B cell (primary cell): ENCODE data around the gene CCDC201.
"Not testable (repeated sequence)": the region's sequence is repeated elsewhere in the genome, so short reads cannot be mapped to it uniquely, and the experiment has no call there.

Source experiments
- EZH2 ChIP-seq: IDR thresholded peaks from 2 replicates; pipeline ENCODE4 v1.6.1; 2012; ENCODE audit warnings: borderline replicate concordance, low read depth, mild to moderate bottlenecking, moderate library complexity, low read length; ENCODE audit not compliant: insufficient read depth, poor library complexity, severe bottlenecking
- TF ChIP-seq, protein P1 (sequence below): fragments of 200-600 bp; IDR thresholded peaks from one replicate; pipeline ENCODE4 v1.8.0; 2022; ENCODE audit warnings: antibody characterized with exemption, mild to moderate bottlenecking

- TF ChIP-seq EZH2, result not testable (repeated sequence)
- TF ChIP-seq, protein P1, sequence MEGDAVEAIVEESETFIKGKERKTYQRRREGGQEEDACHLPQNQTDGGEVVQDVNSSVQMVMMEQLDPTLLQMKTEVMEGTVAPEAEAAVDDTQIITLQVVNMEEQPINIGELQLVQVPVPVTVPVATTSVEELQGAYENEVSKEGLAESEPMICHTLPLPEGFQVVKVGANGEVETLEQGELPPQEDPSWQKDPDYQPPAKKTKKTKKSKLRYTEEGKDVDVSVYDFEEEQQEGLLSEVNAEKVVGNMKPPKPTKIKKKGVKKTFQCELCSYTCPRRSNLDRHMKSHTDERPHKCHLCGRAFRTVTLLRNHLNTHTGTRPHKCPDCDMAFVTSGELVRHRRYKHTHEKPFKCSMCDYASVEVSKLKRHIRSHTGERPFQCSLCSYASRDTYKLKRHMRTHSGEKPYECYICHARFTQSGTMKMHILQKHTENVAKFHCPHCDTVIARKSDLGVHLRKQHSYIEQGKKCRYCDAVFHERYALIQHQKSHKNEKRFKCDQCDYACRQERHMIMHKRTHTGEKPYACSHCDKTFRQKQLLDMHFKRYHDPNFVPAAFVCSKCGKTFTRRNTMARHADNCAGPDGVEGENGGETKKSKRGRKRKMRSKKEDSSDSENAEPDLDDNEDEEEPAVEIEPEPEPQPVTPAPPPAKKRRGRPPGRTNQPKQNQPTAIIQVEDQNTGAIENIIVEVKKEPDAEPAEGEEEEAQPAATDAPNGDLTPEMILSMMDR, result not testable (repeated sequence)
These were observed 17.2 kb downstream of the CCDC201 start for GRCh38 chr7:45855680-45856079.
